ENCODE measurements around the gene ALPL. TPM values are rescaled to one million over a fixed set of nuclear protein-coding genes. Genes with fewer than 3 reads are reported as not detected.

Gene ALPL
- total and polyA plus RNA-seq, 9 of the 15 experiments (the other 6 are each of a cell fraction or from before 2014, with no cell fraction given) = 0.04 to 0.38 (median 0.18) TPM; not detected in 4

DNA sequence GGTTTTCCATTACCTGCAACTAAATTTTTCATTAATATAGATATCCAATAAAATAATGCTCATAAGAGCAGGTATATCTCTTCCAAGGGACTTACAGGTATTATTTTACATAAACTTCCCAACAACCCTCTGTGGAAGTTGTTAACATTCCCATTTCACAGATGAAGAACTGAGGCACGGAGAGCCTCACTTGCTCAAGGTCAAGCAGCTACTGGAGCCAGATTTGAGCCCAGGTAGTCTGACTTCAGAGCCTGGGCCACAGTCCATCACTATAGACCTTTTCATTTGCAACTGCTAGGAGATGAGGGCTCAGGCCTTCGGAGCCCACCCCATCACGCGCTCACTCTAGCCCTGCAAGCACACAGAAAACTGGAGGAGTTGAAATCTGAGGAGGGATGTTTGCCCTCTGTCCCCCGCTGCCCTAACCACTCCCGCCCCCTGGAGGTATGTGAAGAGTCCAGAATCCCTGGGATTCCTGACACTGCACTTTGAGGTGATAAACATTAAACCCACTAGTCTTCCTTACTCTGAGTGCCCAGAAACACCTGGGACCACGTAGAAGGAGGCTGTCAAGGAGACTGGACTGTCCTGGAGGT, 11.7 kb upstream of the ALPL start (continued):
- TF ChIP-seq, protein P1, sequence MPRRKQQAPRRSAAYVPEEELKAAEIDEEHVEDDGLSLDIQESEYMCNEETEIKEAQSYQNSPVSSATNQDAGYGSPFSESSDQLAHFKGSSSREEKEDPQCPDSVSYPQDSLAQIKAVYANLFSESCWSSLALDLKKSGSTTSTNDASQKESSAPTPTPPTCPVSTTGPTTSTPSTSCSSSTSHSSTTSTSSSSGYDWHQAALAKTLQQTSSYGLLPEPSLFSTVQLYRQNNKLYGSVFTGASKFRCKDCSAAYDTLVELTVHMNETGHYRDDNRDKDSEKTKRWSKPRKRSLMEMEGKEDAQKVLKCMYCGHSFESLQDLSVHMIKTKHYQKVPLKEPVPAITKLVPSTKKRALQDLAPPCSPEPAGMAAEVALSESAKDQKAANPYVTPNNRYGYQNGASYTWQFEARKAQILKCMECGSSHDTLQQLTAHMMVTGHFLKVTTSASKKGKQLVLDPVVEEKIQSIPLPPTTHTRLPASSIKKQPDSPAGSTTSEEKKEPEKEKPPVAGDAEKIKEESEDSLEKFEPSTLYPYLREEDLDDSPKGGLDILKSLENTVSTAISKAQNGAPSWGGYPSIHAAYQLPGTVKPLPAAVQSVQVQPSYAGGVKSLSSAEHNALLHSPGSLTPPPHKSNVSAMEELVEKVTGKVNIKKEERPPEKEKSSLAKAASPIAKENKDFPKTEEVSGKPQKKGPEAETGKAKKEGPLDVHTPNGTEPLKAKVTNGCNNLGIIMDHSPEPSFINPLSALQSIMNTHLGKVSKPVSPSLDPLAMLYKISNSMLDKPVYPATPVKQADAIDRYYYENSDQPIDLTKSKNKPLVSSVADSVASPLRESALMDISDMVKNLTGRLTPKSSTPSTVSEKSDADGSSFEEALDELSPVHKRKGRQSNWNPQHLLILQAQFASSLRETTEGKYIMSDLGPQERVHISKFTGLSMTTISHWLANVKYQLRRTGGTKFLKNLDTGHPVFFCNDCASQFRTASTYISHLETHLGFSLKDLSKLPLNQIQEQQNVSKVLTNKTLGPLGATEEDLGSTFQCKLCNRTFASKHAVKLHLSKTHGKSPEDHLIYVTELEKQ (CRISPR knock-in tag; IDR thresholded peaks at IDR 0.05) = no peak
- TF ChIP-seq, protein P2, sequence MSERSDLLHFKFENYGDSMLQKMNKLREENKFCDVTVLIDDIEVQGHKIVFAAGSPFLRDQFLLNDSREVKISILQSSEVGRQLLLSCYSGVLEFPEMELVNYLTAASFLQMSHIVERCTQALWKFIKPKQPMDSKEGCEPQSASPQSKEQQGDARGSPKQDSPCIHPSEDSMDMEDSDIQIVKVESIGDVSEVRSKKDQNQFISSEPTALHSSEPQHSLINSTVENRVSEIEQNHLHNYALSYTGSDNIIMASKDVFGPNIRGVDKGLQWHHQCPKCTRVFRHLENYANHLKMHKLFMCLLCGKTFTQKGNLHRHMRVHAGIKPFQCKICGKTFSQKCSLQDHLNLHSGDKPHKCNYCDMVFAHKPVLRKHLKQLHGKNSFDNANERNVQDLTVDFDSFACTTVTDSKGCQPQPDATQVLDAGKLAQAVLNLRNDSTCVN (CRISPR knock-in tag; IDR thresholded peaks at IDR 0.05) = no peak
- TF ChIP-seq HOXB6 (CRISPR knock-in tag; IDR thresholded peaks at IDR 0.05; ENCODE audit: borderline replicate concordance) = no peak
- no peak for TF ChIP-seq AFF1 (IDR thresholded peaks at IDR 0.05; ENCODE audit: low read depth in 1 of 2, partially characterized antibody in 2 of 2)
- peak; percentile 43; the same call in 1 of the 2 replicates for TF ChIP-seq BCOR (IDR thresholded peaks at IDR 0.05)
- no peak for TF ChIP-seq RFX5 (IDR thresholded peaks at IDR 0.05; ENCODE audit: low read depth, low read length)
